Esophagus squamous epithelium (tissue), 5 donors: Measurements from ENCODE around the gene SACS. TPM values are rescaled to one million over a fixed set of nuclear protein-coding genes. Genes with fewer than 3 reads are reported as not detected.

Source experiments
- DNase-seq: peaks from one replicate; lab custom pipeline; 2025; lab: John Stamatoyannopoulos, UW
- H3K27ac ChIP-seq, 4 donors: fragments of 200-600 bp; sonication (generic); one replicate each; pipeline ENCODE4 v1.5.1; 2016 to 2019; ENCODE audit warnings: mild to moderate bottlenecking in 1 of 4
- H3K27me3 ChIP-seq, 4 donors: fragments of 200-600 bp; sonication (generic); 1 replicate in 3 of 4; 2 replicates in 1 of 4; pipeline versions ENCODE4 v1.5.1 to v1.6.0; 2017 to 2021; ENCODE audit warnings: antibody characterized with exemption in 1 of 4
- H3K36me3 ChIP-seq, 3 donors: fragments of 200-600 bp; sonication (generic); one replicate each; pipeline ENCODE4 v1.5.1; 2016 to 2019
- H3K4me1 ChIP-seq, 3 donors: fragments of 200-600 bp; sonication (generic); one replicate each; pipeline ENCODE4 v1.5.1; 2017 to 2019
- H3K4me3 ChIP-seq, 4 donors: fragments of 200-600 bp; sonication (generic); 1 replicate in 3 of 4; 2 replicates in 1 of 4; pipeline ENCODE4 v1.5.1; 2016 to 2019; ENCODE audit warnings: mild to moderate bottlenecking in 2 of 4, moderate library complexity in 1 of 4
- H3K9me3 ChIP-seq, 3 donors: fragments of 200-600 bp; sonication (generic); one replicate each; pipeline ENCODE4 v1.5.1; 2016 to 2019
- CTCF ChIP-seq, 6 experiments: fragments of 450-650 bp in 4 of 6; fragments of 200-600 bp in 2 of 6; sonication (generic) in 2 of 6; IDR thresholded peaks; one replicate each; pipeline ENCODE4 v1.5.1; 2016 to 2019; ENCODE audit warnings: antibody characterized with exemption in 6 of 6, mild to moderate bottlenecking in 4 of 6, moderate library complexity in 4 of 6
- POLR2A ChIP-seq, 4 donors: fragments of 450-650 bp; IDR thresholded peaks; one replicate each; pipeline ENCODE4 v1.6.1; 2017; ENCODE audit warnings: antibody characterized with exemption in 4 of 4, mild to moderate bottlenecking in 4 of 4, moderate library complexity in 3 of 4
- WGBS, 2 donors: methylation state at CpG; one replicate each; pipeline ENCODE4 v1.1.5; 2018; 5-methylcytosine and 5-hydroxymethylcytosine counted together
- intact Hi-C: fragments of 100-400 bp; cut with DNase I; formaldehyde crosslinking; loops from one replicate; pipeline ENCODE4 v1.15.0; 2022
- total RNA-seq, 4 donors: library from RNA; depleted of rRNA; stranded (reverse); fragments of >200 nt; gene quantifications; one replicate each; pipeline ENCODE4 v1.1.0, GENCODE V29; 2016
- donor health status: DM: yes; HTN: yes; CAD: no.

Gene SACS
- total RNA-seq, 4 donors from 2014 or later = 3.0 to 14.5 (median 10.6) TPM

GRCh38 chr13:23367907-23368306, 65.6 kb downstream of the SACS start:
- no peak for TF ChIP-seq CTCF (IDR thresholded peaks at IDR 0.05)
- no peak for TF ChIP-seq POLR2A (IDR thresholded peaks at IDR 0.05)
- no peak overlapping the region for H3K4me3 ChIP-seq
- H3K9me3 ChIP-seq = no peaks in the 10 kb centered on the region
- peaks cover 0 to 10% (median 0%) of the 10 kb centered on the region in 3 donors for H3K4me1 ChIP-seq
- H3K36me3 ChIP-seq = peaks cover 3 to 82% (median 12%) of the 10 kb centered on the region in 3 donors
- H3K27ac ChIP-seq = no peak overlapping the region
- H3K27me3 ChIP-seq = no peaks in the 10 kb centered on the region
- 93 to 98% methylated on average over 6 of the region's 6 CpGs for WGBS, 2 donors
- intact Hi-C loops = no loop called here
- no peak for DNase-seq

- H3K27ac ChIP-seq = no peak overlapping the region
- no peak overlapping the region for H3K4me3 ChIP-seq
- TF ChIP-seq CTCF (IDR thresholded peaks at IDR 0.05) (no peak), POLR2A (IDR thresholded peaks at IDR 0.05) (no peak)
- no peak for DNase-seq
- intact Hi-C loops = no loop called here
- no peaks in the 10 kb centered on the region for H3K27me3 ChIP-seq
- 90 to 100% methylated on average over 3 of the region's 3 CpGs for WGBS, 2 donors
- no peaks in the 10 kb centered on the region for H3K4me1 ChIP-seq
- no peaks in the 10 kb centered on the region for H3K9me3 ChIP-seq
- peaks cover 3 to 97% (median 10%) of the 10 kb centered on the region in 3 donors for H3K36me3 ChIP-seq
These were observed 67.8 kb downstream of the SACS start for GRCh38 chr13:23365652-23366051.

DNA sequence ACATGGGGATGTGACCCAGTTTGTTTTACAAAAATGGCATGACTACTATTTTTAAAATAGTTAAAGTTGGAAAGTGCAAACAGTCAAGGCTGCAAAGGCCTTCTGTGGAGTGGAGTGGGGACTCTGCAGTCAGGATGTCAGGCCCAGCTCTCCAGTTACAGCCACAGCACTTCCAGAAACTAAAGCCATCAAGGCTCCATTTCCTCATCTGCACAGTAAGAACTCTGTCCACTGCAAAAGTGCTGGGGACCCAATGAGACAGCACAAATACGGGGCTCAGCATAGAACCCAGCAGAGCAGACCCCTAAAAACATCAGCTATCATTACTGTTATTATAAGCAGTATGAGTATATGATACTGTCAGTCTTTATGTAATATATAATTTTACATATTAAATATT, 73.6 kb downstream of the SACS start:
- H3K9me3 ChIP-seq = no peaks in the 10 kb centered on the region
- DNase-seq = no peak
- no peaks in the 10 kb centered on the region for H3K27me3 ChIP-seq
- no peak overlapping the region for H3K4me3 ChIP-seq
- TF ChIP-seq POLR2A (IDR thresholded peaks at IDR 0.05) (no peak), CTCF (IDR thresholded peaks at IDR 0.05) (no peak)
- no peaks in the 10 kb centered on the region for H3K4me1 ChIP-seq
- H3K36me3 ChIP-seq = peaks cover 0 to 87% (median 7%) of the 10 kb centered on the region in 3 donors
- H3K27ac ChIP-seq = no peak overlapping the region
- WGBS, 2 donors = 77 to 91% methylated on average over 1 of the region's 1 CpG
- intact Hi-C loops = no loop called here

DNA sequence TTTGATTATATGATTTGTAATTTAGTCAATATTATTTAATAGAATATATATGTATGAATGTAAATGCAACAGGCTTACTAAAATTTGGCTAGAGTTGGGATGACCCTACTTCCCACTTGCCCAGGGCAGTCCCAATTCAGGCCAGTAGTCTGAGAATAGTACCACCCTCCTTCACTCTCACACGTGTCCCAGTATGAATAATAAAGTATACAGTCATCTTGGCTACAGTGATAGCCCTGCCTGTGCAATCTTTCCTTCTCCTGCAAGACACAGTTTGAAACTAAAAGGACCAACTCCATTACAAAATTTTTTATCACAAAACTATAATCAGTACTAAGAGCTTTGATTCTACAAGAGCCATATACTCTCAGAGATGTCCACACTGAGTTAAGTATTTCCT, 76.2 kb downstream of the SACS start:
- TF ChIP-seq CTCF (IDR thresholded peaks at IDR 0.05) (no peak), POLR2A (IDR thresholded peaks at IDR 0.05) (no peak)
- Histone ChIP-seq H3K27ac (no peak overlapping the region), H3K36me3 (peaks cover 0 to 78% (median 4%) of the 10 kb centered on the region in 3 donors), H3K4me3 (no peak overlapping the region), H3K27me3 (no peaks in the 10 kb centered on the region), H3K4me1 (no peaks in the 10 kb centered on the region), H3K9me3 (no peaks in the 10 kb centered on the region)
- no peak for DNase-seq
- intact Hi-C loops = no loop called here
- 65 to 78% methylated on average over 1 of the region's 1 CpG for WGBS, 2 donors

DNA sequence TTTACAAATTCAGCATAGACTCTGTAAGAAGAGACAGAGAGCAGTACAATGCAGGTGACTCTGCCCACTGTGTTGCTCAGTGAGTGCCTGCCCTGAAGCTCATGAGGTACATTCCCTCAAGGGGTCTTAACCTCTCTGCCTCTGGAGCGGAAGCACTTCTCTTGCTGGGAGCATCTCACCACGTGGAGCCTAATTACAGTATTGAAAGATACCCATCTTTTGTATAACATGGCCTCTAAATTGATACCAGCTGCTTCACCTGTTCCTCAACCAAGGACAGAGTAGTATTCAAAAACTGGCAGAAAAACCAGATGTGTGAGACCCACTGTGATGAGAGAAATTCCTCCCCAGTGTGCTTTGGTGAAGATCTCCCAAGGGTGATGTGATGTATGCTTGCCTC, 77.1 kb downstream of the SACS start:
- Histone ChIP-seq H3K36me3 (peaks cover 0 to 80% (median 4%) of the 10 kb centered on the region in 3 donors), H3K4me3 (no peak overlapping the region), H3K27ac (no peak overlapping the region), H3K27me3 (no peaks in the 10 kb centered on the region), H3K9me3 (no peaks in the 10 kb centered on the region), H3K4me1 (no peaks in the 10 kb centered on the region)
- TF ChIP-seq CTCF (IDR thresholded peaks at IDR 0.05) (no peak), POLR2A (IDR thresholded peaks at IDR 0.05) (no peak)
- DNase-seq = no peak
- intact Hi-C loops = no loop called here
- WGBS, 2 donors = 86 to 93% methylated on average over 1 to 2 of the region's 2 CpGs
